EL (cell line): Measurements from ENCODE around the gene CYSTM1.

Experiments
- DNase-seq: peaks from one replicate; pipeline ENCODE4 v3.0.0-alpha.2; 2016

The CYSTM1 gene

GRCh38 chr5:140239939-140240700, 65.1 kb downstream of the CYSTM1 start:
- peak; percentile 66 for DNase-seq

DNA sequence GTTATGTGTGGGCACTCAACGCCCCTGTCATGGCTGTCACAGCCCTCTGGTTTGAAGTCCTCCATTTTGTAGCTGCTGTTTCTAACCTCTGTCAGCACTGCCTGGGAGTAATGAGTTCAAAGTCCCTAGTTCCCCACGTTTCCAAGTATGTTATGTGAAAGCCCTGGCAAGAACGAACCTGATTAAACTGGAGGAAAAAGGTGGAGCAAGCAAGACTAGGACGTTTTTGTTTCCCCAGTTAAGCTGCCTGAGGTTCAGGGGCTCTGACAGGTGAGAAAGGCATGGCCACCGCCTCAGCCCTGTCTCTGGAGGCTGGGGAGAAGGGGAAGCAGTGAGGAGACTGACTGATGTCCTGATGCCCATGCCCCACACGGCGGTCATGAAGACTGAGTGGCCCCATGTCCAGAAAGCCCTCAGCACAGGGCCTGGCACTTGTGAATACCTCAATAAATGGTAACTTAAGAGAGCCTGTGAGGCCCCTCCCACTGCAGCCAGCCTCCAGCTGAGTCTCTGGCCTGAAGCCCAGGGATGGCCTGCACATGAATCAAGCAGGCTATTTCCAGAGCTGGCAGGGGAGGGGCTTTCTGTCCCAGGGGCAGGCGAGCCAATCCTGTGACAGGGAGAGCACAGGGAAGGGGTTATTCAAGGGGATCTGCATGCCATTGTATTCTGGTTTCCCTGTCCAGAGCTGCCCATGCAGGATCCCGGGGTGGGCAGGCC, 66.2 kb downstream of the CYSTM1 start:
- peak; percentile 94 for DNase-seq

DNA sequence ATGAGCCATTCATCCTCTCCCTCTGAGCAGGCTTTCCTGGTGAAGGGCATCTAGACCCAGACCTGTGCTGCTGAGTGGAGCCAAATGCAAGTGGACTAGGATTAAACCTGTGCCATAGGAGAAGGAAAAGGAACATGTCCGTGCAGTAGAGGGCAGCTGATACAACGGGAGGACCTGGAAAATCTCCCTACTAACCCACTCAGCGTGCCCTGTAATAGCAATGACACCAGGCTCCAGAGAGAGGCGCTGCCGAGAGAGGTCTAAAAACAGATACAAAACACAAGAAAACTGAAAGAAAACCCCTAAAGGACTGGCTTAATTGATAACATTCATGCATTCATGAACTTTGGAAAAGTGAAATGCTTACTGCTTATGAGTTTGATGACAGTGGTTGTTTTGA, 67.1 kb downstream of the CYSTM1 start:
- no peak for DNase-seq

DNA sequence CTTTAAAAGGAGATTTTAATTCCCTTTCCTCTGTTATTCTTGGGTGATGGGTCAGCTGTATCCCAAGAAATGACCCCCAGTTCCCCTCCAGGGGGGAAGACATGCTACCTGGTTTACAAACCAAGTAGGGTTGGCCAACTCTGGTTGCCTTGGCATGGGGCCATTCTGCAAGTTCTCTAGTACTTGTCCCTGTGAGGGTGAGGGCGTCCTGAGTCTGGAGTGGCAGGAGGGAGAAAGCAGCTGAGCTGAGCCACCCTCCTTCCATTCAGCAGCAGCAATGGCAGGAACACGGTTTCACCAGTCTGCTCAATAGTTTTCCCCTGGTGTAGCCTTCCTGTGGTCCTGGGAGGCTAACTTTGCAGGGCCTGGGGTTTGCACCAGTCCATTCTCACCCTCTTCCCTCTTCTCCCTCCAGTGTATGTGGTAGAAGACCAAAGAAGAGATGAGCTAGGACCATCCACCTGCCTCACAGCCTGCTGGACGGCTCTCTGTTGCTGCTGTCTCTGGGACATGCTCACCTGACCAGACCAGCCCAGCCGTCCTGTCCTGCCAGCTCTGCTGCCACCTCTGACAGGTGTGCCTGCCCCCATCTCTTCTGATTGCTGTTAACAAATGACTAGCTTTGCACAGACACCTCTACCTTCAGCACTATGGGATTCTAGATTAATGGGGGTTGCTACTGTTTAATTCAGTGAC, 68.0 kb downstream of the CYSTM1 start:
- DNase-seq, result no peak

GRCh38 chr5:140243706-140244250, 68.8 kb downstream of the CYSTM1 start:
- DNase-seq, result no peak

- peak; percentile 89 for DNase-seq
Observed at GRCh38 chr5:140244525-140245025, 69.6 kb downstream of the CYSTM1 start.

DNA sequence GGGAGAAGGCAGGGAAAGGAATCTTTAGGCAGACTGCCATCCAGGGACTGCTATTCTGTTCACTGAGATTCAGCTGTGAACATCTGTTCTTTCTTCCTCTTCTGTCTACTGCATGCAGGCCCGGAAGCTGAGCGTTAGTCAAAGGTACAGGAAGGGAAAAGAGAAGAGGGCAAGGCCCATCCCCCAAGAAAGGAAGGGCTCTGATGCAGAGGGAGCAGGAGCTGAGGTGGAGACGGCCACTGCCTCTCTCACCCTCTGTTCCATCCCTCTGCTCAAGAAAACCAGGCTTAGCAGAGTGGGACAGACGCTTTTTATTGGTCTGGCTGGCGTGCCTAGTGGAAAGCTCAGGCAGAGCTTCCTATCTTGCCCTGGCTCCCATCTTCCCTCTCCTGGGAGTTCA, 70.4 kb downstream of the CYSTM1 start:
- peak; percentile 41 for DNase-seq

DNA sequence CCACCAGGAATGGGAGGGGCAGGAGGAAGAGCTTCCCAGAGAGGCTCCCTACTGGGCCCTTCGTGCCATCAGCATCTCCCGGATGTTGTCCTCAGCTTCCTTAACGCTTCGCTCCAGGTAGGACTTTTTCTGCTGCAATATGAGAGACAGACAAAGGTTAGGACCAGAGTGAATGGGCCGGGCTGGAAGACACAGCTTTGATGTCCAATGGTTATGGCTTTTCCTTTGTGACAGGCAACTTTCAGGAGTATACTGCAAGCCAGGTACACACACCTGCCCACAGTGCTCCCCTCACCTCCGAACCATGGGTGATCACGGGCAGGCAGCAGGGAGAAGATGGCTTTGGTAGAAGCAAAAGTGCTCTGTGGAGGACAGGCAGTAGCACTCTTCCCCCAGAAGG, 70.9 kb downstream of the CYSTM1 start:
- DNase-seq, result no peak

- peak; percentile 90 for DNase-seq
Observed at GRCh38 chr5:140246378-140247122, 71.6 kb downstream of the CYSTM1 start.

GRCh38 chr5:140248414-140248813, 73.4 kb downstream of the CYSTM1 start:
- no peak for DNase-seq

GRCh38 chr5:140249536-140249935, 74.5 kb downstream of the CYSTM1 start:
- DNase-seq, result no peak

DNA sequence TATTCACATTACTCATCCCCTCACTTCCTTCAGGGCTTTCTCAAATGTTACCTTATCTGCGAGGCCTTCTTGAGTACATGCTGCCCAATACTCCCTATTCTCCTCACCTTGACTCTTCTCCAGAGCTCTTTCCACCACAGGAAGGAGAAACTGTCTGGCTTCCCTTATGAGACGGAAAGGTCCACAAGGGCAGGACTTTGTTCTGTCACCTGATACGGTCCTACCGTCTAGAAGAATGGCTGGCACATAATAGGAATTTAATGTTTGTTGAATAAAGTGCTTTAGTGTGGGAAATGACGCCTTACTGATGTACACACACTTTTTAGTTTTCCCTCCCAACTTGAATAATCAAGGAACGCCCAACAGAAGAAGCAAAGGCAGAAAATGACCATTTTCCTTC, 75.4 kb downstream of the CYSTM1 start:
- no peak for DNase-seq

DNA sequence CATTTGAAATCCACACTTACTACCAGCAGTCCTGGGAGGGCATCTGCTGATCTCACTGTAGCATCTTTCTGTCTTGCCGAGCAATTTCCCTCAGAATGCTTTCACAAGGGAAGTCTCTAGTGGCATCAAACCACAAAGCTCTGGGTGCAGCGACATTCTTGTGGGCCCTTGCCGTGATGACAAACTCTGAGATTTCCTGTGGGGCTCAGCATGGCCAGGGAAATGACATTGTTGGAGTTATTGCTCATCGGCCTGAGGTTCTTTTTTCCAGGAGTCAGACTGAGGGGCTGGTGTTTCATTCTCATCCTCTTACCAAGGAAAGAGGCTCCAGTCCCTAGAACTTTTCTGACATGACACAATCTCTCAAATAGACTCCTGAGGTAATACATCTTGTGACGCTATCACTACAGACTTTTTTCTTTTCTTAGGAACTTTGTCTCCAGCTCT, 76.6 kb downstream of the CYSTM1 start:
- DNase-seq, result peak; percentile 99

DNA sequence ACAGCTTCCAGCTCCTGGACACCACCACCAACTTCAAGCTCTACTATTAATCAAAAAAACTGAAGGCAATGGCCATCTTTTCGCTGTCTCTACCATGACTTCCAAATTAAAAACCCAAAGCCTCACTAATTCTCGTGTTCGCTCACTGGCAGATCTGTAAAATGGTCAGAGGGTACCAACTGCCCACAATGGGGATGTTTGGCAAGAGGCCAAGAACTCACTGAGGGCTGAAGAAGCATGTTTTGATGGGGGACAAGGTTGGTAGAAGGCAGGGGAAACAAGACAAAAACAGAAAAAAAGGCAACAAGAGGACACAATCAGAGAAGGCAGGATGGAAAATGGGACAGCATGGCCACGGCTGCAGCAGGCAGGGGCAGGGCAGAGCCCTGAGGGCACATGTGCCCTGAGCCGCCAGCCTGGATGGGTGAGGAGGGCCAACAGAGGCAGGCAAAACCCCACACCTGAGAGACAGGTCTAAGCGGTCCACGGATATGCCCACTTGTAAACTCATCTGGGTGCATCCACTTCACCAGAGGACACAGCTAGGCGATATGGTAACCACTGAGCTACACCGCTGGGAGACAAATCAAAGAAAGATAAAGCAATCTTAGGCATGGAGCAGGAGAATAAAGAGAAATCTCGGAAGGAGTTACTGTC, 77.6 kb downstream of the CYSTM1 start:
- no peak for DNase-seq

DNA sequence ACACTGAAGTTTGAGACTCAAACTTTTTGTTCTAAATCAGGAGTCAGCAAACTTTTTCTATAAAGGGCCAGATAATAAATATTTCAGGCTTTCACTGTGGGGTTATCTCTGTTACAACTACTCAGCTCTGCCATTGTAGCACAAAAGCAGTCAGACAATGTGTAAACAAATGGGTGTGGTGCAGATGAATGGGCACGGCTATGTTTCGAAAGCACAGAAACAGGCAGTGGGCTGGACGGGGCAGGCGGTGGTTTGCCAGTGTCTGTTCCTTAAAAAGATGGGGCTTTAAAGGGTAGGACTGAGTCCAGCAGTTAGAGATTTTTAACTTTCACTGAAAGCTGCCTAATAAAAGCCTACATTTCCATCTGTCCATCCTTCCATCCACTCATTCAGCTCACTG, 79.0 kb downstream of the CYSTM1 start:
- DNase-seq, result no peak

DNA sequence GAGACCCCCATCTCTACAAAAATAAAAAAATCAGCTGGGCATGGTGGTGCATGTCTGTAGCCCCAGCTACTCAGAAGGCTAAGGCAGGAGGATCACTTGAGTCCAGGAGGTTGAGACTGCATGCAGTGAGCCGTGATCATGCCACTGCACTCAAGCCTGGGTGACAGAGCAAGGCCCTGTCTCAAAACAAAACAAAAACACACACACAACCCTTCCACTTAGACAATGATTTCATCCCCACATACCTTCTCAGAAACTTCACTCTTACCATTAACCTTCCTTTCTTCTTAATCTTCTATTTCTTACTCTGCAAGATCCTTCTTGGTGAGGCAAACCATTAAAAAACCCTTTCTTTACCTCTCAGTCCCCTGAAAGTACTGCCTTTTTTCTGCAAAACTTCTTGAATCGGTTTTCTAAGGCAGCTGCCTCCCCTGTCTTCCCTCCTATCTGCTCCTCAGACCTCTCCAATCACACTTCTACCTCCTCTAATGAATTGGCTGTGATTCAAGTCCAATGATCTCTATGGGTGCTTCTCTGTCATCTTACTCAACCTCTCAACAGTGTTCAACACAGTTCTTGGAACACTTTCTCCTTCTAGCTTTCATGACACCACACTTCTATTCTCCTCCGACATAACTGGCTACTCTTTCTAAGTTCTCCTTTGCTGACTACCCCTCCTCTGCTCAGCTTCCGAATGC, 80.6 kb downstream of the CYSTM1 start:
- DNase-seq, result no peak

DNA sequence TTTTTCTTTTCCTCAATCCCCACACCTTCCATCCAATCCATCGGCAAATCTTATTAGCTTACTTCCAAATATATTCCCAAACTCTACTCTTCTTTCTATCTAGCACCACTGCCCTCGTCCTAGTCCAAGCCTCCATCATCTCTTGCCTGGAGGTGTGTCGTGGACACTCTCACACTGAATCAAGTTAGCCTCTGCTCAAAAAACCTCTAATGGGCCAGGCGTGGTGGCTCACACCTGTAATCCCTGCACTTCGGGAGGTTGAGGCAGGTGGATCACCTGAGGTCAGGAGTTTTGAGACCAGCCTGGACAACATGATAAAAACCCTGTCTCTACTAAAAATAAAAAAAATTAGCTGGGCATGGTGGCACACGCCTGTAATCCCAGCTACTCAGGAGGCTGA, 81.7 kb downstream of the CYSTM1 start:
- DNase-seq, result no peak

DNA sequence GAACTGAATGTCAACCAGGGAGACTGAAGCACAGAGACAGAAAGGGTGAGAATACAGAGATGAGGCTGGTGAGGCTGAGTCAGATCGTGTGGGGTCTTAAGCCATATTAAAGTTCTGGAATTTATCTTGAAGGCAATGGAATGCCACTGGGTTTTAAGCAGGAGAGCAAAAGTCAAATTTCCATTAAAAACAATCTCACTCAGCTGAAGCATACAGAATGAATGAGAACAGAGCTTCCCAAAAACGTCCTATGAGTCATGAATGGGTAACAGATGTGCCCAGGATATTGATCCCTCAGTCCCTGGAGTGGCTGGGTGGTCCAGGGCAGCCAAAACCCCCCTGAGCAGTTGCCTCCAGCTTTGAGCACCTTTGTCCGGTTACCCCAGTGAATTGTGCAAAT, 83.0 kb downstream of the CYSTM1 start:
- peak; percentile 85 for DNase-seq

DNA sequence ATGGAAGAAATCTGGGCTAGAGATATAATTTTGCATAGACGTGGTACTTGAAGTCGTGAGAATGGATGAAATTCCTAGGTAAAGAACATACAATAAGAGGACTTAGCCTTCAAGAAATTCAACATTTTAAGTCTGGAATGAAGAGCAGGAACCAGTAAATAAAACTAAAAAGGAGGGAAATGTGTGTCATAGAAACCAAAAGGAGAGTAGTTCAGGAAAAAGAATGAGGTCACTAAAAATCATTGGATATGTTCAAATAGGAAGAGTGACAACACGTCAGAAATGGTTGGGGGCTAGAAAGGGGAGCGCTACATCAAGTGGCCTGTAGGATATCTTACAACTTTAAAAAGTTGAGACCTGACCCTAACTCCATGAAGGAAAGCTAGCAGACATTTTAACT, 83.9 kb downstream of the CYSTM1 start:
- DNase-seq, result no peak

DNA sequence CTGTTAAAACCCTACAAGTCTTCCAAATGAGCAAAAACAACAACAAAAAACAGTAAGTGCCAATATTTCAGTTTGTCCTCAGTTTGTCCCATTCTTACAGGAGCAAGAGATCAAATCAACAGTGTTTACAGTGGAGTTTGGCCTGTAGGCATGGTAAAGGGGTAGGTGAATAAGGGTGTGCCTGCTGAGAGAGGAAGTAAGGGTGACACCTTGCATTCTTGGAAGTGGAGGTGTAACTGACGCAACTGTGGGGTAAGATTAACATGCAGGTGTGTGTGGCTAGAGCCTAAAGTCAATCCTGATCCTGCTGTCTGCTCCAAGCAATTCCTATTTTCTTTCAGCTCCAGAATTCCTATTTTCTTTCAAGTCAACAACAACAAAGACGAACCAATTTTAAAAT, 84.5 kb downstream of the CYSTM1 start:
- DNase-seq, result no peak

DNA sequence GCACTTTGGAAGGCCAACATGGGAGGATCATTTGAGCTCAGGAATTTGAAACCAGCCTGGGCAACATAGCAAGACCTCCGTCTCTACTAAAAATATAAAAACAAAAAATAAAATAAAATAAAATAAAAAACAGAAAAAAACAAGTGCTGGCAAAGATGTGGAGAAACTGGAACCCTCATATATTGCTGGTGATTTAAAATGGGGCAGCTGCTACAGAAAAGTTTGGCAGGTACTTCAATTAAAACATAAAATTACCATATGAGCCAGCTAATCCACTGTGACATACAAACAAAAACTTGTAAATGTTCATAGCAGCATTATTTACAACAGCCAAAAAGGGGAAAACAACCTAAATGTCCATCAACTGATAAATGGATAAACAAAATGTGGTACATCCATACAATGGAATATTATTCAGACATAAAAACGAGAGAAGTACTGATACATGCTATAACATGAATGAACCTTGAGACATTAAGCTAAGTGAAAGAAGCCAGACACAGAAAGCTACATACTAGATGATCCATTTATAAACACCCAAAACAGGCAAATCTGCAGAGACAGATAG, 85.2 kb downstream of the CYSTM1 start:
- DNase-seq, result no peak
